HG03342 (cell line): ENCODE results near the gene UTS2.

Experiments used
- ATAC-seq: cut with Tn5 transposase; IDR thresholded peaks from one replicate; pipeline ENCODE4 v1.9.1; 2021; ENCODE audit warnings: mild to moderate bottlenecking, moderate library complexity; ENCODE audit not compliant: unreplicated experiment

UTS2 gene

GRCh38 chr1:7852804-7853683 lies at the start of gene UTS2:
Gene UTS2, minus strand, starts transcription at chr1:7853065. Its CDS starts 62 bp downstream, at chr1:7853003.
- no peak for ATAC-seq

DNA sequence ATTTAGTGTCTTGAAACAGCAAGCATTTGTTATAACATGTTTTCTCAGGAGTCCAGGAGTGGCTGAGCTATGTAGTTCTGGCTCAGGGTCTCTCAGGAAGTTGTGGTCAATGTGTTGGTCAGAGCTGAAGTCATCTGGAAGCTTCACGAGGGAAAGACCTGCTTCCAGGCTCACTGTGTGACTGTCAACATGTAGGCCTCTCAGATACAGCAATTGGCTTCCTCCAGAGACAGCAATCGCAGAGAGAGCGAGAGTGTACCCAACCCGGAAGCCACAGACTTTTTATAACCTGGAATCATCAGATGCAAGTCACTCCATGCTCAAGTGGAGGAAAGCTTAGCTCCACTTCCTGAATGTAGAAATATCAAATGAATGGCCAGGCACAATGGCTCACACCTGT lies 46.9 kb upstream of the UTS2 start:
- ATAC-seq = no peak

DNA sequence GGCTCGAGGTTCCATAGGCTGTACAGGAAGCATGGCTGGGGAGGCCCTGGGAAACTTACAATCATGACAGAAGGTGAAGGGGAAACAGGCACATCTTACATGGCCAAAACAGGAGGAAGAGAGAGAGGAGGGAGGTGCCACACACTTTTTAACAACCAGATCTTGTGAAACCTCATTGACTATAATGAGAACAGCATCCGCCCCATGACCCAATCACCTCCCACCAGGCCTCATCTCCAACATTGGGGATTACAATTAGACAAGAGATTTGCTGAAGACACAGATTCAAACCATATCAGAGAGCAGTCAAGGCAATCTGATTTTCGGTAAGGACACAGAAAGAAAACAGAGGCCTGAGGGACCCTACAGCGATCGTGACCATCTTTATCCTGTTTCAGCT lies 46.1 kb upstream of the UTS2 start:
- ATAC-seq = no peak

GRCh38 chr1:7896994-7897393 lies 44.1 kb upstream of the UTS2 start:
- no peak for ATAC-seq

DNA sequence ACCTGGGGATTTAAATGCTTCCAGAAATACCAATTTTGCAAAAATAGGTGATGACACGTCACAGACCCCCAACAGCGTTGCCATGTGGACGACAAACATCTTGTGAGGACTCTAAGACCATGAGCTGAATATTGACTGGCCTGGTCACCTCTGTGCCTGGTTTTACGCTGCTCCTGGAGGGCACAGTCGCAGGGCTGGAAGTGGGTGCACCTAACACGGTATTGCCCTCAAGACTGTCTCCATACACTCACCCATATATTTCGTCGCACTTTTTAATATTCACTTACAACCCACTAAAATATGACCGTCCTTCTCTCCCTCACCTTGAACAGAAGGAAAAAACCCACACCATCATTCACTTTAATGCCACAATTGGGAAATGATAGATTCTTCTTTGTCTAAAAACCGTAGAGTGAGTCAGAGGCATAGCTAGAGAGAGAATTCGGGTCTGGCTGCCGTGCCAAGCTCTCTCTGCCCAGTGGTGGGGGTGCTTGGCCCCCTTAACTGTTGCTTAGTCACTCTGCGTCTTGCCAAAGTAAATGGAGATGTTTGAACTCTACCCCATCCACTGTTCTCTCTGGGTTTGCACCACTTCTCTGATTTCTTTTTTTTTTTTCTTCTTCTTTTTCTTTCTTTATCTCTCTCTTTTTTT lies 40.8 kb upstream of the UTS2 start:
- ATAC-seq = no peak

DNA sequence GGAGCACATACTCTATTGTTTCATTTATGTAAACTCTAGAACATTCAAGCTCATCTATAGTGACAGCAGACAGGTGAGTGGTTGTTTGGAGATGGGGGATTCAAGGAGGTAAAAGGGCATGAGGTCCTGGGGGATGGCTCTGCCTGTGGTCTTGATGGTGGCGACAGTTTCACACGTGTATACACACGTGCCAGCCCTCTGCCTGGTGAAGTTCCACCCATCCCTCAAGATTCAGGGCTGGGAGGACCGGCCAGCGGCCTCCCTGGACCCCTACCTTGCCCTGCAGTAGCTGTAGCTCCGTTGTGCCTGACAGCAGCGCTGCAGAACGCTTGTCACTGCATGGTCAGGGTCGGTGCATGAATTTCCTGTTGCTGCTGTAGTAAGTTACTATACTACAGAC lies 38.9 kb upstream of the UTS2 start:
- no peak for ATAC-seq

DNA sequence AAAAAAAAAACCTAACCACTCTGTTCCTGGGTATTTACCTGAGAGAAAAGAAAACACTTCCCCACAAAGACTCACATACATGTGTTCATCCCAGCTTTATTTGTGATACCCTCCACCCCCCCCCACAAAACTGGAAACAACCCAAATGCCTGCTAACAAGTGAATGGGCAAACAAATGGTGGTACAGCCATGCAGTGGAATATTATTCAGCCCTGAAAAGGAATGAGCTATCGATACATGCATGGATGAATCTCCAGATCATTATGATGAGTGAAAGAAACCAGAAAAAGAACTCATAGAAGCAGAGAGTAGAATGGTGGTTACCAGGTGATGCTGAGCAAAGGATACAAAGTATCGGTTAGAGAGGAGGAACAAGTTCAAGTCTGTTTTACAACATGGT lies 38.0 kb upstream of the UTS2 start:
- no peak for ATAC-seq

DNA sequence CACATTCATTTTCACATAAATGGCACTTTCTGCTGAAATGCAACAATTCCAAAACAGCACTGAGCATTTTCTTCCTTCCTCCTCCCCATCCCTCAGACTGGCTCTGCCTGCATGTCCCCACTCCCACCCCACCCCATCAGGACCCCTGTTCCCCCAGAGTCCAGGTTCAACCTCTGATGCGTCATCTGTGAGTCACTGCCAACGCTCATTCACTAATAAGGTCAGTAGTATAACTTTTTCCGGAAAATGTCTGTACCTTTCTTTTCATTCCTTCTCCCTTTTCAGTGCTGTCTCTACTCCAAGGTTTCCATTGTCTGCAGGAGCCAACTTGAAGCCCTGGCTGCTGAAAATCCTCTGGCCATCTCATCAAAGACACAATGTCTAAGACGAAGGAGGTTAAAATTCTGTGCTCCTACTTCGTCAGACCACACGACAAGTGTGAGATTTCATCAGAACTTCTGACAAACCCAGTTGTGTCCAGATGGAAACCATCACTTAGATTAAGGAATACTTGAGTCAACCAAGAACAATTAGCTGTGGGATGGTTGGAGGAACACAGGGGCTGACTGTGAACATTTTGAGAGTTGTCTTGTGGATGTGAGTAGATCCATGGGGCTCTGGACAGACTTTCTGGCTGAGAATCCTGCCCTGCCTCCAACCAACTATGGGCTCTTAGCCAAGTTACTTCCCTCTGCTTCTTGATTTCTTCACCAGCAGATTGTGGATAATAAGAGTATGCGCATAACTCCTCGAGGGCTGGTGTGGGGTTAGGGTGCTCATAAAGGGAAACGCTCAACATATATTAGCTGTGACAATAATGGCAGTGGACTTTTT lies 35.6 kb upstream of the UTS2 start:
- ATAC-seq = no peak

GRCh38 chr1:7886405-7886745 lies 33.5 kb upstream of the UTS2 start:
- ATAC-seq = no peak

DNA sequence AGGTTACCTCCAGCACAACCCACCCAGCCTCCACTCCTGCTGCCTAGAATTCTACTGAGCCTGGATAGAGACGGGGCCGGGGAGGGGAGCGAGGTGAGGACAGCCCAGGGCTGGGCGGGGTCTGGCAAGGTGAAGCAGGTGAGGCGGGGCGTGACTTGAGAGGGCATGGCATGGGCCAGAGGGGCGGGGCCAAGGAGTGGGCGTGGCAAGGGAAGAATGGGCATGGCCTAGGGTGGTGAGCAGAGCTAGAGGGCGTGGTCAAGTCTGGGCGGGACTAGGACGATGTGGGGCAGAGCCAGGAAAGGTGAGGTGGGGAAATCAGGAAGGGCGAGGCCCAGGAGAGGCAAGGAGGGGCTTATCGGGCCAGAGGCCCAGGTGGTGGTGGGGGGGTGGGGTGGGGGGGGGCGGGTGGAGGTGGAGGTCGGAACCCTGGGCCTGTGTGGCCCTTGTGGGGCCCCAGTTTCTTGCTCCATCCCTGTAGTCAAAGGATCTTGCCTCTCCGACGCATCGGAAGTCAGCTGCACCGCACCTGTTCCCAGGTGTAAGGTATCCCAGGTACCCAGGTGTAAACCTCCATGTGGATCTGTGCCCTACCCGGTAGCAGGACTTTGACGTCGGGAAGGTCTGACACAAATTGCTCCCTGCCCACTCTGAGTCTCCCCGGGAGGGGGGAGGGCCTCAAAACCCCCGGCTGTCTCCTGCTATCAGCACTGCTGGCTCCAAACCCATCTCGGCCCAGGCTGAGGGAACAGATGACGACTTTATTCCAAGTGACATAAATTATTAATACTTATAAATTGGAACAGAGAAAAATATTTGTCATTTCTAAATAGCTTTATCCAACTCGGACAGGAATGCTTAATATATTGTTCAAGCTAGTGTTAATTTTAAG lies 32.9 kb upstream of the UTS2 start:
- no peak for ATAC-seq

DNA sequence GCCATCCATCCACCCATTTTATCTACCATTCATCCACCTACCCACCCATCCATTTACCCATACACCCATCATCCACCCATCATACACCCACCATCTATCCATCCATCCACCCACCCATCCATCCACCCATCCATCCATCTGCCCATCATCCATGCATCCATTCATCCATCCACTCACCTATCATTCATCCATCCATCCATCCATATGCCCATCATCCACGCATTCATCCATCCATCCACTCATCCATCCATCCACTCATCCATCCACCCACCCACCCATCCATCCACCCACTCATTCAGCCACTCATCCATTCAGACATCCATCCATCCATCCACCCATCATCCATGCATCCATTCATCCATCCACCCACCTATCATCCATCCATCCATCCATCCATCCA lies 31.9 kb upstream of the UTS2 start:
- ATAC-seq = no peak

DNA sequence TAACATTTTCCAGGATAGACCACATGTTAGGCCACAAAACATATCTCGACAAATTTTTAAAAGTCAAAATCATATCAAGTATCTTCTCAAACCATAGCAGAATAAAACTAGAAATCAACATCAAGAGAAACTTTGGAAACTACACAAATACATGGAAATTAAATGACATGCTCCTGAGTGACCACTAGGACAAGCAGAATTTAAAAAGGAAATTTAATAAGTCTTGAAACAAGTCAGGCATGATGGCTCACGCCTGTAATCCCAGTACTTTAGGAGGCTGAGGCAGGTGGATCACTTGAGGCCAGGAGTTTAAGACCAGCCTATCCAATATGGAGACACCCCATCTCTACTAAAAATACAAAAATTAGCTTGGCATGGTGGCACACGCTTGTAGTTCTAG lies 26.4 kb upstream of the UTS2 start:
- no peak for ATAC-seq

- no peak for ATAC-seq
These were observed 25.2 kb upstream of the UTS2 start for GRCh38 chr1:7878027-7878426.

DNA sequence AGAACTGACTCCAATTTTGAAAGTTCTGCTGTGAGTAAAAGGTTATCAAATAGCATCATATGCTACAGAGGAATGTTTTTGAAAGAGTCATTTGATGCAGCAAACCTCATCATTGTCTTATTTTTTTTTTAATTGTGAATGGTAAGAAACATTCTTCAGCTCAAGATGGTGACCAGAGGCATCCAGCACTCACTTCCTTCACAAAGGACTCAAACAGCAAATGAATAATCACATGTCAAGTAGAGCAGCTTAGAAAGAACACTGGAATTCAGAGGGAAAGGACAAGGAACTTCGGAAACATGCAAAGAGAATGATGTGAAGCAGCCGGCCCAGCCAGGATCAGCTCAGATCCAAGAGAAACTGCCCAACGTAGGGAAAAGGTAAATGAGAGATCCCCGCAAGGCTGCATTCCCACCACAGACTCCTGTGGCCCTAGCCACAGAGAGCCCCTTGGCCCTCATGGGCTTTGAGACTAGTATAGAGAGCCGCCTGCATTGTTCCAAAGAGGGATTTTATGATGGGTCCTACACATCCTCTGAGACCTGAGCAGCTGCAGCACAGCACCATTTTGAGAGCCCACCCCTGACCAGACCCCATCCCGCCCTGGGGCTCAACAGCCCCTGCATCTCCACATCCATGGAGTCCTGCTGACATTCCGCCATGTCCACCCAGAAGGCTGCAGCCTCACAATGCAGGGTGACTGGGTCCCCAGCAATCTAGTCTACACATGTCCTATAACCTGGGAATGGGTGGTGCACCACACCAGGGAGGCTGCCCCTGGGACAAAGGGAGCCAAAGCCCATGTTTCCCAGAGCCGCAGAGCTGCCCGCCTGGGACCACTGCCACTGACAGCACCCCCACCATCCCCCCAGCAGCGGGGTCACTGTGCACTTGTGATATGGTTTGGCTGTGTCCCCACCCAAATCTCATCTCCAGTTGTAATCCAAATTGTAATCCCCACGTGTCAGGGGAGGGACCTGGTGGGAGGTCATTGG lies 21.2 kb upstream of the UTS2 start:
- no peak for ATAC-seq

DNA sequence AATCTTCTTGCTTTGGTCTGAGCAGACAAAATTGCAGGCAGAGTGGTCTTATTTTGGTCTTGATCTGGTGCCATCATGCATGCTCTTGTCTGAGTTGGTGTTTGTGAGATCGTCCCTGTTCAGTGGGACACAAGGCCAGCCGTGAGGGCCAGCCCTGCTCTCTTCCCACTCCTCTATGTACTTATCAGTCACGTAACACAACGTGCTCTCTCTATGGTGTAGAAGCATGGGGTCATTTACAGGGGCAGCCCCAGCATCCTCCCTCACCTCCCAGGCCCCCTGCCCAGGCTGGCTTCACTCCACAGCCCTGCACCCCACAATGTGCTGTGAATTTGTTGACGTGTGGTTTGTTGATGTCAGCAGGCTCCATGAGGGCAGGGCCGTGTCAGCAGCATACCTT lies 18.3 kb upstream of the UTS2 start:
- ATAC-seq = no peak

DNA sequence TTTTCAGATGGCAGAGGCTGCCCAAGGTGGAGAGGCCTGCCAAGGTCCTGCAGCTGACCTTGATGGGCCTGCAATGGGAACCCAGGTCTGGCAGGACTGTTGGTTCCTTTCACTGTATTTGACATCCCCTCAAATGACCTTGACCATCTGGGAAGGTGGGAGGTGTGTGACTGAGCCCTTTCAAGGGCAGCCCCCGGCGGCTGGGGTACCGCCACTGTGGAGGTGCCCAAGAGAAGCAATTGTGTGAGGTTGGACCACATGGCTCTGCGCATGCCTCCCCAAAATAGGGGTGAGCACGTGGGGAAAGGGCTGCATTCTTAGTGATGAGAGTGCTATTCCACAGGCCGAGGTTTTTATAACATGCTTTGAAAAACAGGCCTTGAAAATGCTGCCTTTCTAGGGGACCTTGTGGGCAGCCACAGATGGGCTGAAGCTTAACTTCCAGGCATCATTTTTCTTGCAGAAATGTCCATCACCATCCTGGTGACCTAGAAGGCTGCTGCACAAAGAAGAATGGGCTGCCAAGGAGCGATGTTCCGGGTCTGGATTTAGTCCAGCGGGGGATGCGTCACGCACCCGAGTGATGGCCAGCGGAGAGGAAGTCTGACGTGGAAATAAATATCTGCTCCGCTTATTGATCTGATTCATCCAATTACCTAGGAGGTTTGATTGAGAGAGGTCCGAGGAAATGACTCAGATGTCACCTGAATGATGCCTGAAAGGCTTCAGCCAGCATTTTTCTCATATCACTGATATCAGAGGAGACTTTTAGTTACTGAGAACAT lies 16.5 kb upstream of the UTS2 start:
- no peak for ATAC-seq

DNA sequence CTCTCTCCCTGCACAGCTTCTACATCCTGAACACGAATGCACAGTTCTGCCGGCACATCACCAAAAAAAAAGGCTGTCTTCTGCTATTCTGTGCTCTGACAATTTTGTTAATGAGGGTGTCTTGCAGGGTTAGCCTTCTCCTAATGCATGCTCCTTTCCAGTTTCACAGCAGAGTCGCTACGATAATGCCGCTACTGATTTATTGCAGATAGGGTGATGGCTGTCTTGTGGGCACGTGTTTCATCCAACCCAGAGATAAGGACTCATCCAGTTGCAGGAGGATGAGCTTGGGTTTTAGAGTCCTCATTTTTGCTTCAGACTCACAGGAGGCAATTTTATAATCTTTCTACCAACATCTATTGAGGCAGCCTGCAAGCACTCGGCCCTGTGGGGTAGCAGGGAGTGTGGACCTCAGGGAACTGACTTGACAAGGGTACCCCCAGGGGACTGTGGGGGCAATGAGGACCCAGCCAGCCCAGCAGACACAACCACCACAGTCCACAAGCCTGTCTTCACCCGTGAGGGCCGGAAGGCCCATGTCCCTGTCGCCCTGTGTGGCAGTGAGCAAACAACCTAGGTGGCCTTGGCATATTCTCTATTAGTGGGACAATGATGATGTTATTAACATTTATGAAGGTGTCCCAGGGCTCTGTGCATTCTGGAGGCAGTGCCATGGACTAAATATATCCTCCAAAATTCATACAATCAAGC lies 15.4 kb upstream of the UTS2 start:
- ATAC-seq = no peak

GRCh38 chr1:7865978-7866377 lies 13.1 kb upstream of the UTS2 start:
- no peak for ATAC-seq
